ENCODE measurements around the gene WDR1.

The WDR1 gene

GRCh38 chr4:10112658-10113284 is 3.8 kb downstream of the WDR1 start:
- Histone ChIP-seq H3K79me2 (ENCODE audit: control insufficient read depth, insufficient read depth, low read length, poor library complexity) (peaks cover 77% of the 10 kb centered on the region), H2AFZ (ENCODE audit: insufficient read depth, low read length, poor library complexity) (no peak overlapping the region), H3K18ac (ENCODE audit: low read length) (no peak overlapping the region), H3K9me3 (ENCODE audit: insufficient read depth, low read depth, low read length) (no peaks in the 10 kb centered on the region), H3K14ac (ENCODE audit: low read length) (no peak overlapping the region), H2BK12ac (ENCODE audit: low read length) (no peak overlapping the region), H3K4me3 (ENCODE audit: low read depth, low read length) (no peak overlapping the region), H3K36me3 (ENCODE audit: control insufficient read depth in 1 of 2, insufficient read depth in 2 of 2, low read length in 2 of 2) (peaks cover 70 to 78% of the 10 kb centered on the region in 2 experiments), H3K79me1 (ENCODE audit: low read length) (peaks cover 20% of the 10 kb centered on the region), H3K4ac (ENCODE audit: low read depth, low read length) (peak overlapping the region; percentile 89), H3K27ac (ENCODE audit: low read depth, low read length) (no peak overlapping the region), H4K12ac (ENCODE audit: low read depth, low read length) (no peak overlapping the region), H2AK5ac (ENCODE audit: low read length) (no peak overlapping the region), H2BK5ac (ENCODE audit: low read depth, low read length, poor library complexity) (no peak overlapping the region), H3K23ac (ENCODE audit: low read length) (no peak overlapping the region), H3K4me2 (ENCODE audit: low read length) (no peak overlapping the region), H4K8ac (ENCODE audit: low read depth, low read length) (no peak overlapping the region), H4K91ac (ENCODE audit: low read depth, low read length) (no peak overlapping the region), H3K9ac (ENCODE audit: low read length) (no peak overlapping the region), H3K27me3 (ENCODE audit: insufficient read depth, low read length) (no peaks in the 10 kb centered on the region), H2BK120ac (ENCODE audit: insufficient read depth, low read length, poor library complexity) (no peak overlapping the region), H3K4me1 (ENCODE audit: control insufficient read depth in 1 of 2, insufficient read depth in 2 of 2, low read length in 2 of 2) (peaks cover 40 to 56% of the 10 kb centered on the region in 2 experiments)
- DNase-seq = no peak
- WGBS (ENCODE audit: extremely low coverage, insufficient coverage, insufficient read length) = no CpG with 5 or more reads among the region's 16 CpGs

GRCh38 chr4:10111067-10111801 is 5.4 kb downstream of the WDR1 start:
- Histone ChIP-seq H3K4ac (ENCODE audit: low read depth, low read length) (peak overlapping the region; percentile 81), H4K12ac (ENCODE audit: low read depth, low read length) (no peak overlapping the region), H3K27ac (ENCODE audit: low read depth, low read length) (no peak overlapping the region), H3K14ac (ENCODE audit: low read length) (no peak overlapping the region), H3K4me3 (ENCODE audit: low read depth, low read length) (no peak overlapping the region), H3K27me3 (ENCODE audit: insufficient read depth, low read length) (no peaks in the 10 kb centered on the region), H3K4me1 (ENCODE audit: control insufficient read depth in 1 of 2, insufficient read depth in 2 of 2, low read length in 2 of 2) (peaks cover 49 to 67% of the 10 kb centered on the region in 2 experiments), H4K8ac (ENCODE audit: low read depth, low read length) (no peak overlapping the region), H2AK5ac (ENCODE audit: low read length) (no peak overlapping the region), H3K79me1 (ENCODE audit: low read length) (peaks cover 9% of the 10 kb centered on the region), H2AFZ (ENCODE audit: insufficient read depth, low read length, poor library complexity) (no peak overlapping the region), H3K18ac (ENCODE audit: low read length) (peak overlapping the region; percentile 15), H4K91ac (ENCODE audit: low read depth, low read length) (no peak overlapping the region), H3K9me3 (ENCODE audit: insufficient read depth, low read depth, low read length) (no peaks in the 10 kb centered on the region), H3K4me2 (ENCODE audit: low read length) (no peak overlapping the region), H3K36me3 (ENCODE audit: control insufficient read depth in 1 of 2, insufficient read depth in 2 of 2, low read length in 2 of 2) (peaks cover 84 to 92% of the 10 kb centered on the region in 2 experiments), H3K23ac (ENCODE audit: low read length) (no peak overlapping the region), H2BK12ac (ENCODE audit: low read length) (no peak overlapping the region), H2BK5ac (ENCODE audit: low read depth, low read length, poor library complexity) (no peak overlapping the region), H2BK120ac (ENCODE audit: insufficient read depth, low read length, poor library complexity) (no peak overlapping the region), H3K79me2 (ENCODE audit: control insufficient read depth, insufficient read depth, low read length, poor library complexity) (peaks cover 86% of the 10 kb centered on the region), H3K9ac (ENCODE audit: low read length) (no peak overlapping the region)
- WGBS (ENCODE audit: extremely low coverage, insufficient coverage, insufficient read length) = no CpG with 5 or more reads among the region's 13 CpGs
- DNase-seq = no peak

- H3K79me1 ChIP-seq (ENCODE audit: low read length) = no peaks in the 10 kb centered on the region
- H3K23ac ChIP-seq (ENCODE audit: low read length) = no peak overlapping the region
- H3K4me1 ChIP-seq (ENCODE audit: control insufficient read depth in 1 of 2, insufficient read depth in 2 of 2, low read length in 2 of 2) = peaks cover 45 to 62% of the 10 kb centered on the region in 2 experiments
- H3K4ac ChIP-seq (ENCODE audit: low read depth, low read length) = peak overlapping the region; percentile 84
- no CpG with 5 or more reads among the region's 11 CpGs for WGBS (ENCODE audit: extremely low coverage, insufficient coverage, insufficient read length)
- H4K12ac ChIP-seq (ENCODE audit: low read depth, low read length) = no peak overlapping the region
- no peaks in the 10 kb centered on the region for H3K9me3 ChIP-seq (ENCODE audit: insufficient read depth, low read depth, low read length)
- H4K8ac ChIP-seq (ENCODE audit: low read depth, low read length) = no peak overlapping the region
- no peak overlapping the region for H2AK5ac ChIP-seq (ENCODE audit: low read length)
- H3K14ac ChIP-seq (ENCODE audit: low read length) = no peak overlapping the region
- peaks cover 78% of the 10 kb centered on the region for H3K79me2 ChIP-seq (ENCODE audit: control insufficient read depth, insufficient read depth, low read length, poor library complexity)
- H3K27me3 ChIP-seq (ENCODE audit: insufficient read depth, low read length) = no peaks in the 10 kb centered on the region
- no peak overlapping the region for H3K4me2 ChIP-seq (ENCODE audit: low read length)
- H2AFZ ChIP-seq (ENCODE audit: insufficient read depth, low read length, poor library complexity) = no peak overlapping the region
- no peak overlapping the region for H3K4me3 ChIP-seq (ENCODE audit: low read depth, low read length)
- no peak overlapping the region for H2BK12ac ChIP-seq (ENCODE audit: low read length)
- H3K36me3 ChIP-seq (ENCODE audit: control insufficient read depth in 1 of 2, insufficient read depth in 2 of 2, low read length in 2 of 2) = peaks cover 79 to 87% of the 10 kb centered on the region in 2 experiments
- no peak overlapping the region for H3K9ac ChIP-seq (ENCODE audit: low read length)
- H3K27ac ChIP-seq (ENCODE audit: low read depth, low read length) = no peak overlapping the region
- no peak overlapping the region for H2BK120ac ChIP-seq (ENCODE audit: insufficient read depth, low read length, poor library complexity)
- no peak overlapping the region for H2BK5ac ChIP-seq (ENCODE audit: low read depth, low read length, poor library complexity)
- no peak for DNase-seq
- H3K18ac ChIP-seq (ENCODE audit: low read length) = no peak overlapping the region
- no peak overlapping the region for H4K91ac ChIP-seq (ENCODE audit: low read depth, low read length)
Measured at GRCh38 chr4:10109995-10110670, 6.5 kb downstream of the WDR1 start.

GRCh38 chr4:10108818-10109783 is 7.5 kb downstream of the WDR1 start:
- no peak overlapping the region for H2BK5ac ChIP-seq (ENCODE audit: low read depth, low read length, poor library complexity)
- no peaks in the 10 kb centered on the region for H3K79me1 ChIP-seq (ENCODE audit: low read length)
- no CpG with 5 or more reads among the region's 17 CpGs for WGBS (ENCODE audit: extremely low coverage, insufficient coverage, insufficient read length)
- no peak overlapping the region for H4K91ac ChIP-seq (ENCODE audit: low read depth, low read length)
- peak; percentile 65 to 73 for DNase-seq
- no peak overlapping the region for H3K27ac ChIP-seq (ENCODE audit: low read depth, low read length)
- H3K27me3 ChIP-seq (ENCODE audit: insufficient read depth, low read length) = no peaks in the 10 kb centered on the region
- H2BK12ac ChIP-seq (ENCODE audit: low read length) = no peak overlapping the region
- peaks cover 78% of the 10 kb centered on the region for H3K79me2 ChIP-seq (ENCODE audit: control insufficient read depth, insufficient read depth, low read length, poor library complexity)
- peaks cover 36 to 53% of the 10 kb centered on the region in 2 experiments for H3K4me1 ChIP-seq (ENCODE audit: control insufficient read depth in 1 of 2, insufficient read depth in 2 of 2, low read length in 2 of 2)
- no peaks in the 10 kb centered on the region for H3K9me3 ChIP-seq (ENCODE audit: insufficient read depth, low read depth, low read length)
- no peak overlapping the region for H3K9ac ChIP-seq (ENCODE audit: low read length)
- no peak overlapping the region for H2AK5ac ChIP-seq (ENCODE audit: low read length)
- peaks cover 78 to 87% of the 10 kb centered on the region in 2 experiments for H3K36me3 ChIP-seq (ENCODE audit: control insufficient read depth in 1 of 2, insufficient read depth in 2 of 2, low read length in 2 of 2)
- no peak overlapping the region for H3K14ac ChIP-seq (ENCODE audit: low read length)
- H3K23ac ChIP-seq (ENCODE audit: low read length) = no peak overlapping the region
- no peak overlapping the region for H2AFZ ChIP-seq (ENCODE audit: insufficient read depth, low read length, poor library complexity)
- no peak overlapping the region for H4K8ac ChIP-seq (ENCODE audit: low read depth, low read length)
- no peak overlapping the region for H3K4me3 ChIP-seq (ENCODE audit: low read depth, low read length)
- no peak overlapping the region for H4K12ac ChIP-seq (ENCODE audit: low read depth, low read length)
- H3K4ac ChIP-seq (ENCODE audit: low read depth, low read length) = peak overlapping the region; percentile 84
- H3K18ac ChIP-seq (ENCODE audit: low read length) = no peak overlapping the region
- H3K4me2 ChIP-seq (ENCODE audit: low read length) = no peak overlapping the region
- H2BK120ac ChIP-seq (ENCODE audit: insufficient read depth, low read length, poor library complexity) = no peak overlapping the region
